HAP-1 (cell line): ENCODE results near the gene MGAM2.
"Not testable (repeated sequence)": the region's sequence is repeated elsewhere in the genome, so short reads cannot be mapped to it uniquely, and the experiment has no call there.

ENCODE experiments used
- DNase-seq, 2 experiments: peaks; one replicate each; pipeline ENCODE4 v3.0.0-alpha.2; 2016 to 2020; ENCODE audit warnings: low spot score in 2 of 2
- H3K27me3 ChIP-seq: fragments of 250-450 bp; sonication (Bioruptor Pico); 2 replicates; pipeline ENCODE4 v1.5.1; 2020; ENCODE audit warnings: low read depth, mild to moderate bottlenecking, moderate library complexity
- H3K36me3 ChIP-seq: fragments of 250-450 bp; sonication (Bioruptor Pico); replicated peaks from 2 replicates; pipeline ENCODE4 v1.5.1; 2020; ENCODE audit warnings: mild to moderate bottlenecking
- H3K4me1 ChIP-seq: fragments of 250-450 bp; sonication (Bioruptor Pico); 2 replicates; pipeline ENCODE4 v1.5.1; 2020; ENCODE audit warnings: mild to moderate bottlenecking
- H3K4me3 ChIP-seq: fragments of 250-450 bp; sonication (Bioruptor Pico); 2 replicates; pipeline ENCODE4 v1.5.1; 2020; ENCODE audit warnings: mild to moderate bottlenecking, moderate library complexity
- H3K9me3 ChIP-seq: fragments of 250-450 bp; sonication (Bioruptor Pico); 2 replicates; pipeline ENCODE4 v1.5.1; 2020; ENCODE audit warnings: mild to moderate bottlenecking, moderate library complexity
- in situ Hi-C: fragments of 300-500 bp; cut with MboI; formaldehyde crosslinking; loops from 3 replicates; pipeline ENCODE4 v1.14.3; 2020; ENCODE audit warnings: low sequenced_read_pairs, inconsistent platforms, mixed read lengths

Gene MGAM2

DNA sequence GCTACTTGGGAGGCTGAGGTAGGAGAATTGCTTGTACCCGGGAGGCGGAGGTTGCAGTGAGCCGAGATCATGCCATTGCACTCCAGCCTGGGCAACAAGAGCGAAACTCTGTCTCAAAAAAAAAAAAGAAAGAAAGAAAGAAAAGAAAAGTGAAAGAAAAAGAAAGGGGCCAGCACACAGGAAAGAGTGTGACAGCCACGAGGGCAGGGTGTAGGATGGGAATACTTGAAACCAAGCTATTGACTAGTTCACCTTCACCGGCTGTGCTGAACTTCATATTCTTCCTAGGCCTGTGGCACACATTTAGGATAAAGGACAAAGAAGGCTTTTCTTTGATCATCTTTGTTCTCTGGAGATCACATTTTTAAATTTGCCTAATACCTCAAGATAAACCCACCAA, 9.7 kb upstream of the MGAM2 start:
- in situ Hi-C loops, H3K9me3 ChIP-seq, H3K36me3 ChIP-seq, H3K4me3 ChIP-seq, DNase-seq, H3K4me1 ChIP-seq, H3K27me3 ChIP-seq: not testable (repeated sequence)

DNA sequence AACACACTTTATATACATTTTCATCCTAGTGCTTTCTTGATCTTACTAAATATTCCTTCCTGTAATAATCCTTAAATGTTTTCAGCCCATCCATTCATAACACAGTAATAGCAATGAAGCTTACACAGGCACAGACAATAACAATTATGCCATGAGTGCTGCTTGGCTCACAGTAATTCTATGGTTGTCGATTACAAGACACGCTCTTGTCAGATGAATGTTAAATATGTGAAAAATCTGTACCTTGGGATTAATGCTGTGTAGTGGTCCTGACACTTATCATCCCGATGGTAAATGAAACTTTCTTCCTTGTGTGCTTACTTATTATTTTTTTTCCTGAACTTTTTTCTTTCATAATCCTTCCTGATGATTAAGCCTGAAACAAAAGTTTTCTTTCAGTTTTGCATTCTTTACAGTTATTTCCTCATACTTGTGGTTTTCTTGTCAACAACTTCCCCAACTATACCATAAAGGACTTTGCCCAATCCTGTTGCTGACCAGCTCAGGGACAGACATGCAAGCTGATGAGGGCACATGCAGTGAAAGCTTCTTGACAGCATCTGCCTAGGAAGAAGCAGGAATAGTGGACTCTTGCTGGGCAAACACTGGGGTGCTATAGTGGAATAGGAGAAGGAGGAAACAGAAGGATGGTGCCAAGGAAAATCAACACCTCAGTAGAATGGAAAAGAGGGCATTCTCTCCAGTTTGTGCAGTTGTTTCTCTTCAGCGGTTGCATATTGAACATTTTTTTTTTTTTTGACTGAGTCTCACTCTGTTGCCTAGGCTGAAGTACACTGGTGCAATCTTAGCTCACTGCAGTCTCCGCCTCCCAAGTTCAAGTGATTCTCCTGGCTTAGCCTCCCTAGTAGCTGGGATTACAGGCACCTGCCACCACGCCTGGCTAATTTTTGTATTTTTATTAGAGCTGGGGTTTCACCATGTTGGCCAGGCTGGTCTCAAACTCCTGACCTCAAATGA, 6.7 kb upstream of the MGAM2 start:
- in situ Hi-C loops, result no loop called here
- Histone ChIP-seq H3K4me3 (no peak overlapping the region), H3K27me3 (no peaks in the 10 kb centered on the region), H3K9me3 (no peaks in the 10 kb centered on the region), H3K4me1 (no peaks in the 10 kb centered on the region), H3K36me3 (no peaks in the 10 kb centered on the region)
- DNase-seq, result no peak

DNA sequence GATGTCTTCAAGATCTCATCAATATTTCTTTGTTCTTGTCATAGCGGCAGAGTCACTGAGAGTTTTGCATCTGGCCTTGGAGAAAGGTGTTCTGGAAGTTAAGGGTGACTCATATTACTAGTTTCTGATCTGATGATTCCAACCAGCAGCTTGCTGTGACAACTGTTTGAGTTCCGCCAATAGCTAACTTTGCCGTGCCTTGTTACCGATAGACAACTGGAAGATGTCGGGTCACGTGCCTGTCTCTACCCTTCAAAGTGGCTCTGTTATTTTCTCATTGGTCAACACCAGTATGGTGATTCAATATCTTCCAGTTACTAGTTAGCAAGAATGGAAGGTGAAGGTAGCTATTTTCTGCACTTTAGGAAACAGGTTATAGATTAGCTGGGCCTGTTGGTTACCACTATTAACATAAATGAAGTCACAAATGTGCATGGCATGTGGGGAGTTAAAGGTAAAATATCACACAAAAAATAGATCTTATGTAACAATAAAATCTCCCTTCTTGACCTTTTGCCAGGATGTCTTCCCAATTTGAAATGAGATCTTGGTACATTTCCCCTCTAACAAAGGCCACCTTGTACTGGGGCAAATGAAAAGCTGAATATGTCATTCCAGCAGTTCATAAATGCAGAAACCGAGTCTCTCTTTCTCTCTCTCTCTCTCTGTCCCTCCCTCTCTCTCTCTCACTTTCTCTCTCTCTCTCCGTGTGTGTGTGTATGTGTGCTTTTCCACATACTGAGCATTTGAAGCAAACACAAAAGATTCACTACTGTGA, 2.6 kb upstream of the MGAM2 start:
- DNase-seq, result no peak
- Histone ChIP-seq H3K36me3 (no peaks in the 10 kb centered on the region), H3K4me3 (no peak overlapping the region), H3K27me3 (no peaks in the 10 kb centered on the region), H3K9me3 (no peaks in the 10 kb centered on the region), H3K4me1 (no peaks in the 10 kb centered on the region)
- in situ Hi-C loops, result no loop called here

DNA sequence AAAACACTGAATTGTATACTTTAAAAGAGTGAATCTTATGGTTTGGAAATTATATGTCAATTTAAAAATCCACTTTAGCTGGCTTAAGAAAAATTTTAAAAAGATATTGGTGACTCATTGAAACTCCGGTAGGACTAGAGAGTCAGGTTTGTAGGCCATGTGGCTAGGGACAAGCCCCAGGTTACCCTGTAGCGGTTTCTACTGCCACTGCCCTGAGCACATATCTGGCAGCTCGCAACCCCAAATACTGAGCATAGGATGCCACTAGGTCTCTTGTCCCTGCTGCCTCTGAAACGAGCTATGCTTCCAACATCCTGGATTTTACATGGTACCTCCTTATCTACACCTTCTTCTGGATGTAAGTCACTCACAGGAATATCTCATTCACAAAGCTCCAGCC, 1.4 kb upstream of the MGAM2 start:
- no peaks in the 10 kb centered on the region for H3K36me3 ChIP-seq
- H3K27me3 ChIP-seq, result no peaks in the 10 kb centered on the region
- no peak for DNase-seq
- no peaks in the 10 kb centered on the region for H3K4me1 ChIP-seq
- in situ Hi-C loops, result no loop called here
- H3K4me3 ChIP-seq, result no peak overlapping the region
- H3K9me3 ChIP-seq, result no peaks in the 10 kb centered on the region

GRCh38 chr7:142110638-142111037, 880 bp upstream of the MGAM2 start:
- Histone ChIP-seq H3K27me3 (no peaks in the 10 kb centered on the region), H3K9me3 (no peaks in the 10 kb centered on the region), H3K4me1 (no peaks in the 10 kb centered on the region), H3K36me3 (no peaks in the 10 kb centered on the region), H3K4me3 (no peak overlapping the region)
- no peak for DNase-seq
- in situ Hi-C loops, result no loop called here

GRCh38 chr7:142112086-142112485, 568 bp downstream of the MGAM2 start:
- in situ Hi-C loops, result no loop called here
- H3K27me3 ChIP-seq, result no peaks in the 10 kb centered on the region
- H3K4me1 ChIP-seq, result no peaks in the 10 kb centered on the region
- no peak overlapping the region for H3K4me3 ChIP-seq
- H3K9me3 ChIP-seq, result no peaks in the 10 kb centered on the region
- DNase-seq, result no peak
- H3K36me3 ChIP-seq, result no peaks in the 10 kb centered on the region

GRCh38 chr7:142114207-142114606, 2.7 kb downstream of the MGAM2 start:
- DNase-seq, result no peak
- in situ Hi-C loops, result no loop called here
- no peaks in the 10 kb centered on the region for H3K36me3 ChIP-seq
- H3K9me3 ChIP-seq, result no peaks in the 10 kb centered on the region
- H3K27me3 ChIP-seq, result no peaks in the 10 kb centered on the region
- no peaks in the 10 kb centered on the region; the same call in 1 of the 2 replicates for H3K4me1 ChIP-seq
- H3K4me3 ChIP-seq, result no peak overlapping the region

DNA sequence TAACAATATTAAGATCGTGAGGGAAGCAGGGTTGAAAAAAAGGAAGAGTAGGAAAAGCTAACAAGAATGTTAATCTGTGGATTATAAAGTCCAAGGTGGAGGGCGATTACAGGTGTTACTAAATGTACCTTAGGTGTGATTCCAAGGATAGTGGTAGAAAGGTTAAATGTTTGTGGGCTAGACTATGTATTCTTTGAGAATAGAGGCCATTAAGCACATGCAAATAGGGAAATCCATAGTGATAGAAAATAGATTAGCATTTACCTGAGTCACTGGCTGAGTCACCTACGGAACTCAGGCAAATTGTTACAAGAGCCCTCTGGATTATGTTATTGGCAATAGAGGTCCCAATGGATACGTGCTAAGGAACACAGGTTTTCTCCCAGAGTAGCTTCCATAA, 9.0 kb downstream of the MGAM2 start:
- Histone ChIP-seq H3K4me3 (no peak overlapping the region), H3K4me1 (no peaks in the 10 kb centered on the region; the same call in 1 of the 2 replicates), H3K9me3 (no peaks in the 10 kb centered on the region), H3K36me3 (no peaks in the 10 kb centered on the region), H3K27me3 (no peaks in the 10 kb centered on the region)
- in situ Hi-C loops, result no loop called here
- DNase-seq, result no peak

DNA sequence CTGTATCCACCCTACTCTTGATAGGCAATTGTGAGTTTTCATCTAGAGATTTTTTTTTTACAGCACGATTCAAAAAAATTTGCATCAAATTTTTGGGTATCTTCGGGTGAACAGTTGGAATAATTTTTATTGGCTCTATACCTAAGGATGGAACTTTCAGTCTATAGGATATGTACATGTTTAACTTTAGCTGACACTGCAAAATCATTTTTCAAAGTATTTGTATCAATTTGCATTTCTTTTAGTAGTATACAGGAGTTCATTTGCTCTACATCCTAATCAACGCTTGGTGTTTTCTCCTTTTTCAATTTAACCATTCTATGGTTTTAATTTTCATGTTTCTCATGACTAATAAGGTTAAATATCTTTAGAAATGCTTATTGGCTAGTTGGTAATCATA, 11.7 kb downstream of the MGAM2 start:
- DNase-seq, result no peak
- H3K4me1 ChIP-seq, result no peaks in the 10 kb centered on the region
- H3K27me3 ChIP-seq, result no peaks in the 10 kb centered on the region
- H3K9me3 ChIP-seq, result no peaks in the 10 kb centered on the region
- H3K4me3 ChIP-seq, result no peak overlapping the region
- in situ Hi-C loops, result no loop called here
- H3K36me3 ChIP-seq, result no peaks in the 10 kb centered on the region

DNA sequence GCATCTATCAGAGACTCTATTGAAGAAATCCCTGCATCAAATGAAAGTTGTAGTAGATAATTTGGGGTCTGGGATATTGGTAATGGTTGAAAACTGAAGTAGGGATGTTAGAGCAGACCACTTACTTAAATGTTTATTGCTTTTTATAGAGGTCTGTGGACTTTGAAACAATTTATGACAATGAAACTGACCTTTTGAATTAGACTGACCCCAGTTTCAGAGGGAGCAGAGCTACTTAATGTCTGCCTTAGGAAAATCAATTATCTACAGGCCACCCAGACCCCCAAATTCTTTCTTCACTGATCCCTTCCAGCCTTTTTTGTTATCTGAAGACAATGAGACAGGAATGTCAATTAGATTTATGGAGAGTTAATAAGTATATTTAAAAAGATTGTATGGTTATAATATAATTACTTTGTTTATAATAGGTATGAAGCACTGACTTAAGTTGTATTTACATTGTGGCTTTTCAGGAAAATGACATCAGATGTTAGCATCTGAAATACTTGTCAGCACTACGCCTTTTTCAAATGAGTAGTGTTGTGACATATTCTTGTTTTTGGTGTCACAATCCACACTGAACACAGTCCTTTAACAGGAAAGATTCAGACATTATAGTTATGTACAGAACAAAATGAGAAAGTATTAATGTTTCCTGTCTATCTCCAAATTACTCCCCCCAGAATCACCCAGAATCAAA, 13.9 kb downstream of the MGAM2 start:
- Histone ChIP-seq H3K36me3 (no peaks in the 10 kb centered on the region), H3K9me3 (no peaks in the 10 kb centered on the region), H3K4me3 (no peak overlapping the region), H3K4me1 (no peaks in the 10 kb centered on the region), H3K27me3 (no peaks in the 10 kb centered on the region)
- in situ Hi-C loops, result no loop called here
- DNase-seq, result no peak

- in situ Hi-C loops, result no loop called here
- Histone ChIP-seq H3K27me3 (no peaks in the 10 kb centered on the region), H3K36me3 (no peaks in the 10 kb centered on the region), H3K4me1 (no peaks in the 10 kb centered on the region), H3K9me3 (no peaks in the 10 kb centered on the region), H3K4me3 (no peak overlapping the region)
- no peak for DNase-seq
Measured at GRCh38 chr7:142130267-142130666, 18.7 kb downstream of the MGAM2 start.

DNA sequence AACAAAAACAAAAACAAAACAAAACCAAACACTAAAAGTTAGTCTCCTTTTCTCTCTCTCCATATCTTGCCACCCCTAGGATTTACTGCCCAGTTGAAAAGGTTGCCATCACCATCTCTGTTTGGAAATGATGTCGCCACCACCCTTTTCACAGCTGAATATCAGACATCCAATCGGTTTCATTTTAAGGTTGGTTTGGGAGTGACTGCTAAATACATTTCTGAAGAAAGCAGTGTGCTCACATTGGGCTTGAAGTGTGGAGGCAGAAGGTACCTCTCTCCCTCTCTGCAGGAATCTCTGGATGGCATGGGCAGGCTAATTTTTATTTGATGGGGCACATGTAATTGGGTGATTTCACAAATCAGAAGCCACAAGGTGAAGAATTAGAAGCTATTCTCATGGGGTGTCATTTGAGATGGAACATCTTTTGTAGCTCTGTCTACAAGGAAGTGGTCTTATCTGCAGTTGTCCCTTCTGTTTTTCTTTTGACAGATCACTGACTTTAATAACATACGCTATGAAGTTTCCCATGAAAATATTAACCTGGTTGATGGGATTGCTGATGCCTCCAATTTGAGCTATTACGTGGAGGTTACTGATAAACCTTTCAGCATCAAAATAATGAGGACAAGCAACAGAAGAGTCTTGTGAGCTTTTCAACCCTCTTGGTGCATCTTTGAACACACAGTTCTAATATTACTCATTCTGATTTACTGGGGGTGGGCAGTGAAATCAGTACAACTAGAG, 20.1 kb downstream of the MGAM2 start:
- in situ Hi-C loops, result no loop called here
- no peaks in the 10 kb centered on the region for H3K9me3 ChIP-seq
- no peak for DNase-seq
- no peak overlapping the region for H3K4me3 ChIP-seq
- no peaks in the 10 kb centered on the region for H3K27me3 ChIP-seq
- H3K36me3 ChIP-seq, result no peaks in the 10 kb centered on the region
- H3K4me1 ChIP-seq, result no peaks in the 10 kb centered on the region

DNA sequence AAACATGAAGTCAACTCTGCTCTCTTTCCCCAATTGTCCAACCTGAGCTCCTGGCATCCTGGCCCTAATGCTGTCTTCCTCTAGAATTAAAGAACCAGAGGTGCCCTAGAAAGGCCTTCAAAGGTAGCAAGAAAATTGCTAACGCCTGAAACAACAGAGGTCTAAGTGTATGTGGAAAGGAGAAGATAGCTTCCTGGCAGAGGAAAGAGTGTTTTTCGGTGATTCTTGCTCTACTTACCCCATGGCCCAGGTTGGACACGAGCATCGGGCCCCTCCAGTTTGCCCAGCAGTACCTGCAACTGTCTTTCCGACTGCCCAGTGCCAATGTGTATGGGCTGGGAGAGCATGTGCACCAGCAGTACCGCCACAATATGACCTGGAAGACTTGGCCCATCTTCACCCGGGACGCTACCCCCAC, 22.2 kb downstream of the MGAM2 start:
- Histone ChIP-seq H3K36me3 (no peaks in the 10 kb centered on the region), H3K27me3 (no peaks in the 10 kb centered on the region), H3K4me3 (no peak overlapping the region), H3K9me3 (no peaks in the 10 kb centered on the region), H3K4me1 (no peaks in the 10 kb centered on the region)
- DNase-seq, result no peak
- in situ Hi-C loops, result no loop called here
